ENCODE data around the gene GALNT10. TPM values are rescaled to one million over a fixed set of nuclear protein-coding genes. Genes with fewer than 3 reads are reported as not detected.
A peak's percentile ranks its signal among the peaks of the same experiment; 100 is the strongest.

Gene GALNT10
- total RNA-seq, 1 donor = 46.5 TPM

DNA sequence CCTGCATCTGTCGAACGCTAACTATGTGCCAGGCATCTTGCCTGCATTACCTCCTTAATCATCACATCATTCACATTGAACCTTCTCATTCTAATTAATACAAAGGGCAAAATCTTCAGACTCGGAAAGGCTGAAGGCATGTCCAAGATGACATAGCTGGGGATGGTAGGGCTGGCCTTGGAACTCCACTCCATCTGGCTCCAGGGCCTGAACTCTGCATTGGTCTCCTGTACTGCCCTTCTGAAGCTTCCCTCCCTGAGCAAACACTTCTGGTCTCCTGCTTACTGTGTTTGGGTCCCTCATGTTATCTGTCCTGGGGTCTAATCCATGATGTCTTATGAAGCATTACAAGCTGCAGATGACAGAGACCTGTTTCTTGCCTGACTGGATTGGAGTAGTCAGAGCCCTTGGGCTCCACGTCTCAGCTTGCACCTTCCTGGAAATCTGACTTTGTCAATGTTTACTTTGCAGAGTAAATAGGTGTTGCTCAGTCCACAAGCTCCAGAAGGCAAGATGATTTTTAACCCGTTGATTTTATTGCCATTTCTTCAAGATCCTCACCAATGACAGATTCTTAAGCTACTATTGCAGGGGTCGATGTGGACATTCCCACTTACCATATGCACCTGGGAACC is 106.1 kb downstream of the GALNT10 start:
- DNase-seq (ENCODE audit: low read depth) = no peak
- TF ChIP-seq, protein P1, sequence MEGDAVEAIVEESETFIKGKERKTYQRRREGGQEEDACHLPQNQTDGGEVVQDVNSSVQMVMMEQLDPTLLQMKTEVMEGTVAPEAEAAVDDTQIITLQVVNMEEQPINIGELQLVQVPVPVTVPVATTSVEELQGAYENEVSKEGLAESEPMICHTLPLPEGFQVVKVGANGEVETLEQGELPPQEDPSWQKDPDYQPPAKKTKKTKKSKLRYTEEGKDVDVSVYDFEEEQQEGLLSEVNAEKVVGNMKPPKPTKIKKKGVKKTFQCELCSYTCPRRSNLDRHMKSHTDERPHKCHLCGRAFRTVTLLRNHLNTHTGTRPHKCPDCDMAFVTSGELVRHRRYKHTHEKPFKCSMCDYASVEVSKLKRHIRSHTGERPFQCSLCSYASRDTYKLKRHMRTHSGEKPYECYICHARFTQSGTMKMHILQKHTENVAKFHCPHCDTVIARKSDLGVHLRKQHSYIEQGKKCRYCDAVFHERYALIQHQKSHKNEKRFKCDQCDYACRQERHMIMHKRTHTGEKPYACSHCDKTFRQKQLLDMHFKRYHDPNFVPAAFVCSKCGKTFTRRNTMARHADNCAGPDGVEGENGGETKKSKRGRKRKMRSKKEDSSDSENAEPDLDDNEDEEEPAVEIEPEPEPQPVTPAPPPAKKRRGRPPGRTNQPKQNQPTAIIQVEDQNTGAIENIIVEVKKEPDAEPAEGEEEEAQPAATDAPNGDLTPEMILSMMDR (IDR thresholded peaks at IDR 0.05; ENCODE audit: insufficient read depth, low read length) = no peak
- no peak overlapping the region for H3K4me3 ChIP-seq (ENCODE audit: low read depth, low read length)

DNA sequence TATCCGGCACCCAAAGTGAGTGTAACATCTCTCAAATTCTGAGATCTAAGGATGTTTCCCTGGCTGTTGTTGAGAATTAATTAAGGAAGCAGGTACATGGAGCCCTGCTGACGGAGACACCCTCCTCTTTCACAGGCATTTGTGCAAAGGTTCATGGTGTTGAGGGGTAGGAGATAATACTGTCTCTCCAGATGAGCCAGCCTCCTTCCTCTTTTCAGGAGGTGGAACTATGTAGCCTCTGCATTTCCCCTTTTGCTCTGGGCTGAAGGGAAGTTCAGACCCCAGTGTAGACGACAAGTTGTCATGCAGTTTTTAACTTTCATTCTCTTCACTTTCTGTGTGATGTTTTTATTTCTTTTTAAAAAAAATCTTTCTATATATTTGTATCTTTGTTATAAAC is 107.5 kb downstream of the GALNT10 start:
- no peak overlapping the region for H3K4me3 ChIP-seq (ENCODE audit: low read depth, low read length)
- TF ChIP-seq, protein P1 (IDR thresholded peaks at IDR 0.05; ENCODE audit: insufficient read depth, low read length) = no peak
- DNase-seq (ENCODE audit: low read depth) = no peak

DNA sequence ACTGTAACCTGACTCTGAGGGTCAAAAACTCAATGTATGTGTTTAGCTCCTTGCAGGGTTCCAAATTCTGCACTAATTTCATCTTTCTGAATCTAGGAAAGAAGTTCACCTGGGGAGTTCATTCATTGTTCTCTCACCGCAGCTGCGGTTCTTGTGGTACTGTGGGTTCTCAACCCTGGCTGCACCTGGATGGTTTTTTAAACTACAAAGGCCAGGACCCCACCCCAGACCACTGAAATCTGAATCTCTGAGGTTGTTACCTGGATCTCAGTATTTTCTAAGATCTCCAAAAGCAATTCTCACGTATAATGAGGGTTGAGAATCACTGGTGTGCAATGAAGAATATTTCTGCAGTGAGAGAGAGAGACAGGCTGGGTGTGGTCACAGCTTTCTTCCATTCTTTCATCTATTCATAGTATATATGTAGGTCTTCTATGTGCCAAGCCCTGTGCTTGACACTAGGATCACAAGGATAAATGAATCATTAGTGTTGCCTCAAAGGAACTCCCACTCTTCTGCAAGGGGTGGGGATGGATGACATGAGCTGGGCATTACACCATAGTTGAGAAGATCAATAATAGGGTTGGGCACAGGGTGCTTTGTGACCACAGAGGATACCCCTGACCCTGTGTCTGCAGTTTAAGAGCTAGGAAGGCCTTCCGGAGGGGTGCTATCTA is 109.8 kb downstream of the GALNT10 start:
- TF ChIP-seq, protein P1 (IDR thresholded peaks at IDR 0.05; ENCODE audit: insufficient read depth, low read length) = no peak
- no peak for DNase-seq (ENCODE audit: low read depth)
- no peak overlapping the region for H3K4me3 ChIP-seq (ENCODE audit: low read depth, low read length)

DNA sequence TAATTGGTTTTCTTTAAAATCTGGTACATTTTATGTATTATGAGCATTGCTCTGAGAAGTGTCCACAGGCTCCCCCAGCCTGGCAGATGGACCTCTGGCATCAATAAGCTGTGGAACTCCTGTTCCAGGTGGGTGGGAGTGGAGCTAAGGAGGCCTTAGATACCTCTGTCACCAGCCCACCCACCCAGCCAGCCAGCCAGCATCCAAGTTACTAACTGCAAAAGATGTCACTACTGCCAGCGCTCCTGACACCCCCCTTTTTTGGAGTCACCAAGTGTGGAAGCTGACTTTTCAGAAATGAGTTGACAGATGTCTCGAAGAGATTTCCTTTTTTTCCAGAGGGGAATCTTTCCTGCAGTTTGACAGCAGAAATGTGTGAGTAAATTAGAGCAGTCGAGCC is 111.2 kb downstream of the GALNT10 start:
- TF ChIP-seq, protein P1 (IDR thresholded peaks at IDR 0.05; ENCODE audit: insufficient read depth, low read length) = no peak
- no peak for DNase-seq (ENCODE audit: low read depth)
- no peak overlapping the region for H3K4me3 ChIP-seq (ENCODE audit: low read depth, low read length)

DNA sequence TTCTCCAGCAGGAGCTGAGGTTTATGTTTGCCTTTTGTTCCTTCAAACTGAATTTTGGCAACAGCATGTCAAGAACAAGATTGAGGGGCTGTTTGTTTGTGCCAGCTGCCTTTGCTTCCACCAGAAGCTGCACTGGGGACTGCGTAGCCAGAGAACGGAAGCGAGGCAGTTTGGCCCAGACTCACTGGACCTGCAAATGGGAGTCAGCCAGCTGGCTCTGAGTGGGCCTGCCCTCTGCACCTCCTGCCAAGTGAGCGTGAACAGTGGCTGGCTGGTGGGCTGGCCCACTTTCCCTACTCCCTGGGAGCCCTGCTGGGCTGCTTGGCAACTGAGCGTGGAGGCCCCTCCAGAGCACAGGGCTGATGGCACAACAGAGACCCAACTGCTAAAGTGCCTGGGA is 111.6 kb downstream of the GALNT10 start:
- peak; percentile 24 for DNase-seq (ENCODE audit: low read depth)
- no peak overlapping the region for H3K4me3 ChIP-seq (ENCODE audit: low read depth, low read length)
- TF ChIP-seq, protein P1 (IDR thresholded peaks at IDR 0.05; ENCODE audit: insufficient read depth, low read length) = no peak

DNA sequence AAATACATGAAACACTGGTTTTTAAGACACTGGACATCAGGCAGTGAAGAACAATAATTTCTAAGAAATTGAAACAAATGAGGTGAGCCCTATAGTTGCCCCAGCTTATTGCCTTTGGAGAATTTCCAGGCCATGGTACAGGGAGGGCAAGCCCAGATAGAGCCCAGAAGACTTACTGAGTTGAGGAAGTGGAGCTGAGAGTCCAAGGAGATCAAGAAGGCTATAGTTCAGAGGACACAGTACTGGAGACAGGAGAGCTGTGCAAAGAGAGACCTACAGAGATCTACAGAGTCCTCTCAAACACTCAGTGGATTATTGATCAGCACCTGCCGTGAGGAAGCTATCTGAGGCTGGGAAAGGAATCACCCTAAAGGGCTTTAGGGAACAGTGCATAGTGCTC is 112.6 kb downstream of the GALNT10 start:
- no peak for DNase-seq (ENCODE audit: low read depth)
- TF ChIP-seq, protein P1 (IDR thresholded peaks at IDR 0.05; ENCODE audit: insufficient read depth, low read length) = no peak
- H3K4me3 ChIP-seq (ENCODE audit: low read depth, low read length) = no peak overlapping the region

Measured in fibroblast of the aortic adventitia (primary cell).